NT2/D1 (cell line): ENCODE results near the gene SPINT2.

Source experiments
- SUZ12 ChIP-seq: IDR thresholded peaks from 2 replicates; pipeline ENCODE4 v1.6.1; 2011; ENCODE audit not compliant: insufficient read length, insufficient read depth; ENCODE audit errors: extremely low read depth
- ZNF274 ChIP-seq: IDR thresholded peaks from 2 replicates; pipeline ENCODE4 v1.6.1; 2011; ENCODE audit warnings: mild to moderate bottlenecking, low read depth, low read length

DNA sequence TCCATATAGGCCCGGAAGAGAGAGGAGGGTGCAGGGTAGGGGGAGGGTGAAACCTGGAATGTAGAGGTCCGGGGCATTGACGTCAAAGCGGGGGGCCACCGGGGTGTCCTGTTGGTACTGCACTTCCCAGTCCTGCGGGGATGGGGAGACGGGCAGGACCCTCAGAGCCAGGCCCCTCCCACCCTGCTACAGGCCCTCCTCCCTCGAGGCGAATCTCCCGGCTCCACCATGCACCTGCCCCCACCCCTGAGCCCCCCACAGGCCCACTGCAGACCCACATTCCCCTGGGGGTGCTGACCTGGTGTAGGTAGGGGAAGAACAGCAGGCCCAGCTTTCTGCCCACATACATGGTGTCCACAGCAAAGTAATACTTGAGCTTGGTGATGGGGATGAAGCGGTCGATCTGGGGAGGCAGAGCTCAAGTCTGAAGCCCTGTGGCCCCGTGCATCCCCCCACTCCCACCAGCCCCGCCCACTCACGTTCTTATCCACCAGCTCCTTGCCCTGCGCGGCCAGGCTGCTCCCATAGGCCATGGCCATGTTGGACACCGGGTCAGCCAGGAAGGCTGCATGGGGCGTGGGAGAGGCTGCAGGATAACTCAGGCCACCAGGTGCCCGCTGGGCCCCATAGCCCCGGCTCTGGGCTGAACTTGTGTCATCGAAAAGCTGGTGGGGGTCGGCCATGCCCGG lies 44.7 kb downstream of the SPINT2 start:
- no peak for TF ChIP-seq SUZ12
- TF ChIP-seq ZNF274, result no peak
